ENCODE measurements around the gene UBE3B.
"Not testable (repeated sequence)": the region's sequence is repeated elsewhere in the genome, so short reads cannot be mapped to it uniquely, and the experiment has no call there.

The UBE3B gene

GRCh38 chr12:109473006-109473405, 4.4 kb upstream of the UBE3B start:
- Mint-ChIP-seq H3K27me3 (no peaks in the 10 kb centered on the region), H3K27ac (no peak overlapping the region), H3K4me1 (ENCODE audit: low read depth) (peaks cover 59% of the 10 kb centered on the region), H3K36me3 (ENCODE audit: low read depth) (peaks cover 65% of the 10 kb centered on the region), H3K9me3 (no peaks in the 10 kb centered on the region), H3K4me3 (no peak overlapping the region)
- intact Hi-C loops (cut with micrococcal nuclease) = no loop called here

GRCh38 chr12:109473526-109474270, 3.7 kb upstream of the UBE3B start:
- H3K4me1 Mint-ChIP-seq (ENCODE audit: low read depth) = peaks cover 56% of the 10 kb centered on the region
- intact Hi-C loops (cut with micrococcal nuclease) = not testable (repeated sequence)

GRCh38 chr12:109475121-109475520, 2.3 kb upstream of the UBE3B start:
- intact Hi-C loops (cut with micrococcal nuclease) = no loop called here
- H3K27ac Mint-ChIP-seq = no peak overlapping the region
- peaks cover 44% of the 10 kb centered on the region for H3K36me3 Mint-ChIP-seq (ENCODE audit: low read depth)
- peaks cover 54% of the 10 kb centered on the region for H3K4me1 Mint-ChIP-seq (ENCODE audit: low read depth)
- no peaks in the 10 kb centered on the region for H3K9me3 Mint-ChIP-seq
- H3K27me3 Mint-ChIP-seq = no peaks in the 10 kb centered on the region
- no peak overlapping the region for H3K4me3 Mint-ChIP-seq

More at GRCh38 chr12:109473526-109474270, 3.7 kb upstream of the UBE3B start:
- H3K36me3 Mint-ChIP-seq (ENCODE audit: low read depth) = peaks cover 58% of the 10 kb centered on the region
- not testable (repeated sequence) for H3K9me3 Mint-ChIP-seq, H3K4me3 Mint-ChIP-seq, H3K27ac Mint-ChIP-seq, H3K27me3 Mint-ChIP-seq

GRCh38 chr12:109475993-109476806, 1.2 kb upstream of the UBE3B start:
- H3K27me3 Mint-ChIP-seq = no peaks in the 10 kb centered on the region
- peaks cover 33% of the 10 kb centered on the region for H3K36me3 Mint-ChIP-seq (ENCODE audit: low read depth)
- peak overlapping the region; percentile 96 for H3K4me3 Mint-ChIP-seq
- intact Hi-C loops (cut with micrococcal nuclease) = loop anchor here (2.0 kb wide), 2 partner anchors 13 to 43 kb away; no protein-coding TSS in a partner anchor
- H3K9me3 Mint-ChIP-seq = no peaks in the 10 kb centered on the region
- H3K4me1 Mint-ChIP-seq (ENCODE audit: low read depth) = peaks cover 44% of the 10 kb centered on the region
- H3K27ac Mint-ChIP-seq = peak overlapping the region; percentile 99

GRCh38 chr12:109476807-109477184, 638 bp upstream of the UBE3B start:
- Mint-ChIP-seq H3K27me3 (no peaks in the 10 kb centered on the region), H3K27ac (peak overlapping the region; percentile 99), H3K36me3 (ENCODE audit: low read depth) (peaks cover 32% of the 10 kb centered on the region), H3K9me3 (no peaks in the 10 kb centered on the region), H3K4me3 (peak overlapping the region; percentile 96), H3K4me1 (ENCODE audit: low read depth) (peaks cover 44% of the 10 kb centered on the region)
- intact Hi-C loops (cut with micrococcal nuclease) = loop anchor here (2.0 kb wide), 2 partner anchors 14 to 44 kb away; no protein-coding TSS in a partner anchor

GRCh38 chr12:109477963-109478315, 505 bp downstream of the UBE3B start:
- peaks cover 30% of the 10 kb centered on the region for H3K36me3 Mint-ChIP-seq (ENCODE audit: low read depth)
- H3K27ac Mint-ChIP-seq = peak overlapping the region; percentile 99
- H3K9me3 Mint-ChIP-seq = no peaks in the 10 kb centered on the region
- H3K4me3 Mint-ChIP-seq = peak overlapping the region; percentile 96
- H3K4me1 Mint-ChIP-seq (ENCODE audit: low read depth) = peaks cover 44% of the 10 kb centered on the region
- no peaks in the 10 kb centered on the region for H3K27me3 Mint-ChIP-seq
- intact Hi-C loops (cut with micrococcal nuclease) = loop anchor here (2.0 kb wide), 2 partner anchors 15 to 45 kb away; no protein-coding TSS in a partner anchor

- H3K27ac Mint-ChIP-seq = no peak overlapping the region
- H3K4me1 Mint-ChIP-seq (ENCODE audit: low read depth) = peaks cover 38% of the 10 kb centered on the region
- no peaks in the 10 kb centered on the region for H3K27me3 Mint-ChIP-seq
- H3K36me3 Mint-ChIP-seq (ENCODE audit: low read depth) = peaks cover 36% of the 10 kb centered on the region
- intact Hi-C loops (cut with micrococcal nuclease) = no loop called here
- no peaks in the 10 kb centered on the region for H3K9me3 Mint-ChIP-seq
- no peak overlapping the region for H3K4me3 Mint-ChIP-seq
These were observed 2.3 kb downstream of the UBE3B start for GRCh38 chr12:109479761-109480160.

- no peak overlapping the region for H3K4me3 Mint-ChIP-seq
- intact Hi-C loops (cut with micrococcal nuclease) = no loop called here
- H3K9me3 Mint-ChIP-seq = no peaks in the 10 kb centered on the region
- no peaks in the 10 kb centered on the region for H3K27me3 Mint-ChIP-seq
- peaks cover 42% of the 10 kb centered on the region for H3K36me3 Mint-ChIP-seq (ENCODE audit: low read depth)
- no peak overlapping the region for H3K27ac Mint-ChIP-seq
- H3K4me1 Mint-ChIP-seq (ENCODE audit: low read depth) = peaks cover 32% of the 10 kb centered on the region
These were observed 2.9 kb downstream of the UBE3B start for GRCh38 chr12:109480356-109480755.

GRCh38 chr12:109481863-109482262, 4.4 kb downstream of the UBE3B start:
- Mint-ChIP-seq H3K27ac (no peak overlapping the region), H3K4me3 (no peak overlapping the region), H3K4me1 (ENCODE audit: low read depth) (peaks cover 17% of the 10 kb centered on the region)

GRCh38 chr12:109482491-109482890, 5.1 kb downstream of the UBE3B start:
- Mint-ChIP-seq H3K4me1 (ENCODE audit: low read depth) (peaks cover 16% of the 10 kb centered on the region), H3K27ac (no peak overlapping the region), H3K9me3 (no peaks in the 10 kb centered on the region), H3K36me3 (ENCODE audit: low read depth) (peaks cover 52% of the 10 kb centered on the region), H3K4me3 (no peak overlapping the region), H3K27me3 (no peaks in the 10 kb centered on the region)
- intact Hi-C loops (cut with micrococcal nuclease) = no loop called here

More at GRCh38 chr12:109481863-109482262, 4.4 kb downstream of the UBE3B start:
- intact Hi-C loops (cut with micrococcal nuclease) = no loop called here
- no peaks in the 10 kb centered on the region for H3K9me3 Mint-ChIP-seq
- no peaks in the 10 kb centered on the region for H3K27me3 Mint-ChIP-seq
- H3K36me3 Mint-ChIP-seq (ENCODE audit: low read depth) = peaks cover 52% of the 10 kb centered on the region

GRCh38 chr12:109482894-109483293, 5.5 kb downstream of the UBE3B start:
- intact Hi-C loops (cut with micrococcal nuclease) = no loop called here
- peaks cover 52% of the 10 kb centered on the region for H3K36me3 Mint-ChIP-seq (ENCODE audit: low read depth)
- H3K9me3 Mint-ChIP-seq = no peaks in the 10 kb centered on the region
- H3K4me3 Mint-ChIP-seq = no peak overlapping the region
- H3K4me1 Mint-ChIP-seq (ENCODE audit: low read depth) = peaks cover 16% of the 10 kb centered on the region
- no peak overlapping the region for H3K27ac Mint-ChIP-seq
- H3K27me3 Mint-ChIP-seq = no peaks in the 10 kb centered on the region

GRCh38 chr12:109483346-109483745, 5.9 kb downstream of the UBE3B start:
- H3K9me3 Mint-ChIP-seq = no peaks in the 10 kb centered on the region
- H3K4me1 Mint-ChIP-seq (ENCODE audit: low read depth) = peaks cover 16% of the 10 kb centered on the region
- H3K27ac Mint-ChIP-seq = no peak overlapping the region
- no peaks in the 10 kb centered on the region for H3K27me3 Mint-ChIP-seq
- intact Hi-C loops (cut with micrococcal nuclease) = no loop called here
- H3K4me3 Mint-ChIP-seq = no peak overlapping the region
- H3K36me3 Mint-ChIP-seq (ENCODE audit: low read depth) = peaks cover 55% of the 10 kb centered on the region

GRCh38 chr12:109485201-109485600, 7.8 kb downstream of the UBE3B start:
- Mint-ChIP-seq H3K36me3 (ENCODE audit: low read depth) (peaks cover 73% of the 10 kb centered on the region), H3K4me3 (no peak overlapping the region), H3K27ac (no peak overlapping the region), H3K9me3 (no peaks in the 10 kb centered on the region), H3K4me1 (ENCODE audit: low read depth) (no peaks in the 10 kb centered on the region), H3K27me3 (no peaks in the 10 kb centered on the region)
- intact Hi-C loops (cut with micrococcal nuclease) = no loop called here
